GM19438 (cell line): ENCODE data around the gene ADAMTS14.
"Not testable (repeated sequence)": the region's sequence is repeated elsewhere in the genome, so short reads cannot be mapped to it uniquely, and the experiment has no call there.

Experiments used
- ATAC-seq: cut with Tn5 transposase; IDR thresholded peaks from one replicate; pipeline ENCODE4 v1.9.1; 2021; ENCODE audit warnings: low read depth; ENCODE audit not compliant: unreplicated experiment

ADAMTS14 gene

GRCh38 chr10:70761727-70762350 is 89.5 kb downstream of the ADAMTS14 start:
- no peak for ATAC-seq

- ATAC-seq, result no peak
These were observed 90.3 kb downstream of the ADAMTS14 start for GRCh38 chr10:70762441-70763175.

- ATAC-seq, result no peak
These were observed 91.3 kb downstream of the ADAMTS14 start for GRCh38 chr10:70763567-70763966.

- no peak for ATAC-seq
These were observed 93.7 kb downstream of the ADAMTS14 start for GRCh38 chr10:70765794-70766594.

GRCh38 chr10:70768026-70768685 is 95.8 kb downstream of the ADAMTS14 start:
- ATAC-seq, result not testable (repeated sequence)

GRCh38 chr10:70769121-70769520 is 96.8 kb downstream of the ADAMTS14 start:
- no peak for ATAC-seq

- ATAC-seq, result no peak
These were observed 97.7 kb downstream of the ADAMTS14 start for GRCh38 chr10:70770001-70770400.

GRCh38 chr10:70770516-70770915 is 98.2 kb downstream of the ADAMTS14 start:
- ATAC-seq, result not testable (repeated sequence)

- ATAC-seq, result no peak
These were observed 99.2 kb downstream of the ADAMTS14 start for GRCh38 chr10:70771311-70772194.

GRCh38 chr10:70772627-70773026 is 100.3 kb downstream of the ADAMTS14 start:
- no peak for ATAC-seq

GRCh38 chr10:70773461-70773860 is 101.2 kb downstream of the ADAMTS14 start:
- no peak for ATAC-seq

GRCh38 chr10:70773965-70774809 is 101.9 kb downstream of the ADAMTS14 start:
- ATAC-seq, result no peak

- ATAC-seq, result no peak
These were observed 102.7 kb downstream of the ADAMTS14 start for GRCh38 chr10:70774810-70775678.

GRCh38 chr10:70775679-70776454 is 103.6 kb downstream of the ADAMTS14 start:
- no peak for ATAC-seq

- ATAC-seq, result no peak
These were observed 104.2 kb downstream of the ADAMTS14 start for GRCh38 chr10:70776455-70777005.

GRCh38 chr10:70777063-70777875 is 105.0 kb downstream of the ADAMTS14 start:
- no peak for ATAC-seq
